Measurements from ENCODE around the gene TFCP2L1.

The TFCP2L1 gene

GRCh38 chr2:121219866-121220265, 65.1 kb downstream of the TFCP2L1 start:
- peak; percentile 74 for DNase-seq (ENCODE audit: low spot score)

- DNase-seq (ENCODE audit: low spot score), result no peak
Measured at GRCh38 chr2:121218386-121218938, 66.5 kb downstream of the TFCP2L1 start.

- DNase-seq (ENCODE audit: low spot score), result no peak
Measured at GRCh38 chr2:121217627-121218026, 67.4 kb downstream of the TFCP2L1 start.

DNA sequence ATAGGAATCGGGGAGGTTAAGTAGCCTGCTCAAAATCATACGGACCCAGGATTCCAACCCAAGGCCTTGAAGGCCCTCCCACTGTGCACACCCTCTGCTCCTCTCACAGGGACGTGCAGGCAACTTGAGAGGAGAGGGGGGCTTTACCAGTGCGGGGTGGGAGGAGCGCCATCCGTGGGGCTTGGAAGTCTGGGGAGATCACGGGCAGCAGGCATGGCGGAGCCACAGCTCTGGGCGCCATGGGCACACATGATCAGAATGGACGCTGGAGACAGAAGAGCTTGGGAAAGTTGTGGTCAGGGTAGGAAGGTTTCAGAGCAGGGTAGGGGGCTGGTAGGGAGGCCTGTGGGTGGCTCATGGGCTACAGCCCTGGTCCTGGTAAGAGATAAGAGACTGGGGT, 70.7 kb downstream of the TFCP2L1 start:
- DNase-seq (ENCODE audit: low spot score), result no peak

- DNase-seq (ENCODE audit: low spot score), result no peak
Measured at GRCh38 chr2:121213386-121213785, 71.6 kb downstream of the TFCP2L1 start.

GRCh38 chr2:121212661-121213325, 72.2 kb downstream of the TFCP2L1 start:
- DNase-seq (ENCODE audit: low spot score), result no peak

- peak; percentile 83 for DNase-seq (ENCODE audit: low spot score)
Measured at GRCh38 chr2:121211689-121212151, 73.3 kb downstream of the TFCP2L1 start.

DNA sequence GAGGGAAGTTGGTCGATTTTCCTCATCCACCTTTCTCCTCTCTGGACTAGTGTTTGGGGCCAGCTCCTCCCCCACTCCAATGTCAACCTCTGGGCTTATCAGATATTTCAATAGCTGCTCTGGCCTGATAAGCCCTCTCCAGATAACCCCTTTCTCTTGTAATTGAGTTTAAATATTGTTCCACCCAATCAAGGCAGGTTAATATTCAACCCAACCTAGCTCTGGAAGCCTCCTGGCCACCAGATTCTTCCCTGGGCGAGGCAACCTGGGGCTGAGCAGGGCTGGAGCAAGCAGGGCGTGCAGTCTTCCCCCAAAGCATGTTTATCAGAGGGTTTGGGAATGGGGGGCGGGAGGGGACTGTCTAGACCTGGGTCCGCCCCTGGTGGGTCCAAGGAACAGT, 73.8 kb downstream of the TFCP2L1 start:
- DNase-seq (ENCODE audit: low spot score), result peak; percentile 53

GRCh38 chr2:121210691-121211090, 74.3 kb downstream of the TFCP2L1 start:
- peak; percentile 68 for DNase-seq (ENCODE audit: low spot score)

GRCh38 chr2:121209014-121209610, 75.9 kb downstream of the TFCP2L1 start:
- DNase-seq (ENCODE audit: low spot score), result no peak

DNA sequence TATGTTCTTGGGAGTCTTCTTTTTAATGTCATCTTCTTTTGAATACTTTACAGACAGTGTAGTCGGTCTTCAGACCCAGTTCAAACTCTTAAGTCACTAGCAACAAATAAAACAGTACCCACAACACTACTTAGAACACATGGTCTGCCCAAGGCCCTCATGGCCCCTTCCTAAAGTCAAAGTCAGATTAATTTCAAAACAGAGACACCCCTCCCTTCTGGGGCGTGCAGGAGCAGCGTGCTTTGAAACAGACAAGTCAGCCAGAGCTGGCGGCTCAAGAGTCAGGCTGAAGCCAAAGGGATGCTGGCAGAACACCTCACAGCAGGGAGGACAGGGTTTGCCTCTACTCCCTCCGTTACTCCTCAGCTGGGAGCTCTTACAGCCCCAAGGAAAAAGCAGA, 77.5 kb downstream of the TFCP2L1 start:
- DNase-seq (ENCODE audit: low spot score), result no peak

DNA sequence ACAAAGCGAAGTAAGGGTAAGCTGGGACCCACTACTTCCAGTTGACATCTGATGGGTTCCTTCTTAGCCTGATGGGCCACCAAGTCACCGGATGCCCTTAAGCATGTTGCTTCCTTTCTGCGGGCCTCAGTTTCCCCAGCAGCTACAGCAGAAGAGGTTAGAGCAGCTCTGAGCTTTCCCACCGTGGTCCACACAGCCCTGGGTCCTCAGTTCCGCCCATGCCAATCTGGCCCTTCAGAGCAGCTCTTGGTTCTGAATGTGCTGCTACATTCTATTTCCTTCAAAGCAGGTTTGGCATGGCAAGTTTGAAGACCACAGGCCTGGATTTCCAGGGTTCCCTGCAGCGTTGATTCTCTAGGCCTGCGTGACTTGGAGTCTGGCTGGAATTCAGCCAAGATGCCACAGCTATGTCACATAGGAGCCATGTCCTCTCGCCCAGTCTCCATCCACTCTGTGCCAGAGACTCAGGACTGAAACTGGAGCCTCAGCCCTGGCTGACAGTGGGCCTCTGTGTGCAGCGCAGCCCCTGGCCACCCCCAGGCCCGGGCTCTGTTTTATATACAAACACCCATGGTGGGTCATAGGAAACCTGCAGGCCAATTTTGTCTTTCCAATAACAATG, 79.6 kb downstream of the TFCP2L1 start:
- peak; percentile 82 for DNase-seq (ENCODE audit: low spot score)

- DNase-seq (ENCODE audit: low spot score), result peak; percentile 45
Measured at GRCh38 chr2:121203591-121204249, 81.3 kb downstream of the TFCP2L1 start.

DNA sequence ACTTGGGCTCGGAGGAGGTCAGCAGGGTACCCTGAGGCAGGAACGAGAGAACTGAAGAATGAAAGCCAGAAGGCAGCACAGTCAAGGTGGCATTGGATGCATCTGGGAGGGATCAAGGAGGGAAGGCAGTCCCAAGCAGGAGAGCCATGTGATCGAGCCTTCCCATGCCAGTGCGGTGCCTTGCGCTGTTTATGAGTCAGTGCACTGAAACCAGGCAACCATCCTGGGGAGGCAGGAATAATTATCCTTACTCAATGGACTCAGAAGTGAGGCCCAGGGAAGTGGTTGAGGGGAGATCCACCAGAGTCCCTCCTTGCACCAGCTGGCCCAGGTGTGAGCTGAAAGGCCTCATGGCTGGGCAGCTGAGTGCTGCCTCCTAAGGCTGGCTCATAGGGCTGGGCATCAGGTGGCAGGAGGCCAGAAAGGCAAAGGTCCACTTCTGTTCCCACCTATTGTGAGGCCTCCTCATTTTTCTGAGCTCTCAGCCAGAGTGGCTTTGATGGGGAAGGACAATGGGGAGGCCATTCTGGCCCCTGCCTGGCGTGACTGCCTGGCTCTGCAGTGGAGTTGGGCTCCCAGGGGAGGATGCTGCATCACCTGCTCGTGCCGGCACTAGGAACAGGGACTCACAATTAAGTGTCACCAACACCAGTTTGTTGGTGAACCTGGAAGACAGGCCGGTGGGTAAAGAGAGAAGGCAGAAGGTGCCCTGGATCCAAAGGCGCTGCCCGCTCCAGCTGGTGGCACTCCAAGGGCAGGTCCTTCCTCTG, 82.3 kb downstream of the TFCP2L1 start:
- peak; percentile 69 for DNase-seq (ENCODE audit: low spot score)

DNA sequence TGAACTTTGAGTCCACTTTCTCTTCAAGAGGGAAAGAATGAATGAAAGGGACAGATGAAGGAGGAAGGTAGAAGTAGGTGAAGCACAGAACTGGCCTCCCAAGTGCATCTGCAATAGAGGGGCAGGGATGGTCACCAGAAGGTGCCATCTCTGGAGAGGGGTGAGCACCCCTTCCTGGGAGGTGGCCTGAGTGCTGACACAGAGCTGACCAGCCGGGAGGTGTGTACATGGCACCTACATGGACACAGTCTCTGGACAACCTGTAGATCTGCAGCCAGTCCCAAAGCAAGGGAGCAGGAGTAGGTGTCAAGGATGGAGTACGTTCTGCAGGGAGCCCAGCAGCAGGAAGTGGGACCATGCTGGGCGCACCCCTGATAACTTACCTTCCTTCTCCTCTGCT, 83.2 kb downstream of the TFCP2L1 start:
- DNase-seq (ENCODE audit: low spot score), result no peak

GRCh38 chr2:121200419-121201315, 84.3 kb downstream of the TFCP2L1 start:
- DNase-seq (ENCODE audit: low spot score), result no peak

DNA sequence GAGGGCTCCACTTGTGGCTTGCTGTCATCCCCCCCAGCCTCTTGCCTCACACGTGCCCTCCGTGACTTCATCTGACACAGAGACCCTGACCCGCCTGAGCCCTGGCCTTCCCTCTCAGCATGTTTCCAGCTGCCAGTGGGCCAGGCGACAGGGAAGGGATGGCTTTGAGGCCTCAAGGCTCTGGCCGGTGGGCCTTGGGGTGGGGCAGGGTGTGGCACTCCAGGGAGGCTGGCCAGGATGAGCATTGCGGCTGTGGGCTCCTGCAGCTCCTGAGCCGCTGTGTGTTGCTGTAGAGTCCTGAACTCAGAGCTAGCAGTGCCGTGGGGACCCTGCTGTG, 85.0 kb downstream of the TFCP2L1 start:
- no peak for DNase-seq (ENCODE audit: low spot score)

GRCh38 chr2:121199281-121200010, 85.6 kb downstream of the TFCP2L1 start:
- DNase-seq (ENCODE audit: low spot score), result no peak

- peak; percentile 84 for DNase-seq (ENCODE audit: low spot score)
Measured at GRCh38 chr2:121197369-121198091, 87.5 kb downstream of the TFCP2L1 start.

- no peak for DNase-seq (ENCODE audit: low spot score)
Measured at GRCh38 chr2:121196849-121197155, 88.2 kb downstream of the TFCP2L1 start.
